ENCODE measurements around the gene CYREN. TPM values are rescaled to one million over a fixed set of nuclear protein-coding genes. Genes with fewer than 3 reads are reported as not detected.
"Not testable (repeated sequence)": the region's sequence is repeated elsewhere in the genome, so short reads cannot be mapped to it uniquely, and the experiment has no call there.

Gene CYREN
- polyA plus RNA-seq, 12 donors: 26.0 to 40.1 (median 31.2) TPM; not detected in 1

DNA sequence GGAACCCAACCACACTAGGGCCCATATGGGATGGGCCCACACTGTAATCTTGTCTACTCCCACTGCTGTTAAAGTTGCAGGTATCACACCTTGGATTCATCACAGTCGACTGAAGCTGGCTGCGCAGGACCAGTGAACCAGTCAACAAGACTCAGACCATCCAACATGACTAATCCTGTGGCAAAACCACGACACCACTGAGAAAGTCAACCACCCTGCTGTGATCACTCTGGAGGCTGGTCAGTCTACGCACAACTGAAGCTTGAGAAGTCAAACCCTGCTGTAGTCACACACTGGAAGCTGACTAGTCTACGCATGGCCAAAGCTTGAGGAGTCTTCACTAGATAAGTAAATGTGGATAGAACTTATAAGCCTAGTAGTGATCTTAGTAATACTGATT, 9.6 kb upstream of the CYREN start:
- DNase-seq: no peak

DNA sequence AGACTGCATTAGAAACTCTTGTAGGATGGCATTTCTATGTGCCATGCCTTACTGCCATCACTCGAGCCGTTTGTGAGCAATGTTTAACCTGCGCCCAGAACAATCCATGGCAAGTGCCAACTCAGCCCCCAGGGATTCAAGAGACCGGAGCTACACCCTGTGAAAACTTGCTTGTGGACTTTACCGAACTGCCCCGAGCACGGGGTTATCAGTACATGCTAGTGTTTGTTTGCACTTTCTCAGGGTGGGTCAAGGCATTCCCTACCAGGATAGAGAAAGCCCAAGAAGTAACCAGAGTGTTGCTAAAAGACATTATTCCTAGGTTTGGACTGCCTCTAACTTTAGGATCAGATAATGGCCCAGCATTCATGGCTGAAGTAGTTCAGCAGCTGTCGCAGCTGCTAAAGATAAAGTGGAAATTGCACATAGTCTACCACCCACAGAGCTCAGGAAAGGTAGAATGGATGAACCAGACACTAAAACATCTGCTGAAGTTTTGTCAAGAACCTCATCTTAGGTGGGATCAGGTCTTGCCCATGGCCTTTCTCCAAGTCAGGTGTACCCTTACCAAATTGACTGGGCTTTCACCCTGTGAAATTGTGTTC, 8.9 kb upstream of the CYREN start:
- DNase-seq: no peak

- no peak for DNase-seq
Observed at GRCh38 chr7:135178364-135178763, 7.9 kb upstream of the CYREN start.

GRCh38 chr7:135177028-135177696, 6.7 kb upstream of the CYREN start:
- no peak for DNase-seq

GRCh38 chr7:135175931-135176330, 5.4 kb upstream of the CYREN start:
- no peak for DNase-seq

DNA sequence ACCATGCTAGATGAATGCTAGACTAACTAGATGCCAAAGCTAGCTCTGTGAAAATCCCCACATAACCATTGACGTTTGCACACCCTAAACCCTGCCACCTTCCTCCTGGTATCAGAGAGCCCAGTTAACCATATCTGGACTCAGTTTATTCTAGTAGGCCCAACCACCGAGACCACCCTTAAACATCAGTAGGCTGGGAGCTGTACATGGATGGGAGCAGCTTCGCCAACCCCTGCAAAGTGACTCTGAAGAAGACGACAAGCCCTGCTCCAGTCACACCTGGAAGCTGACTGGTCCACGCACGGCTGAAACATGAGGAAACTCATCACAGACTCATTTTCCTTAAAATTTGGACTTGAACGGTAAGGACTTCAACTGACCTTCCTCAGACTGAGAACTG, 4.4 kb upstream of the CYREN start:
- DNase-seq: no peak

DNA sequence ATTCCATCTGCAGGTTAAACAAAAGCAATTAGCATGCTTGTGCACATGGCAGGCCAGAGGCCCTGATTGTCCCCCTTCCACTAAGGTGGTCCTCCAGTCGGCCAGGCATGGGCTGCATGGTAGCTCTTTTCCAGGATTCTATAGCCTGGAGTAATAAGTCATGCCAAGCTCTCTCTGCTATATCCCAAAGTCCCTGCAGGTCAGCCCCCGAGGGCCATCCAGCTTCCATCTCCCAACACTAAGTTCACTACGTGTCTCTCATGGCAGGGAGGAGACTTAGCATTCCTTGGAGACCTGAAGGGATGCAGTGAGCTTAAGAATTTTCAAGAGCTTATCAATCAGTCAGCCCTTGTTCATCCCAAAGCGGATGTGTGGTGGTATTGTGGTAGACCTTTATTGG, 3.4 kb upstream of the CYREN start:
- not testable (repeated sequence) for DNase-seq

DNA sequence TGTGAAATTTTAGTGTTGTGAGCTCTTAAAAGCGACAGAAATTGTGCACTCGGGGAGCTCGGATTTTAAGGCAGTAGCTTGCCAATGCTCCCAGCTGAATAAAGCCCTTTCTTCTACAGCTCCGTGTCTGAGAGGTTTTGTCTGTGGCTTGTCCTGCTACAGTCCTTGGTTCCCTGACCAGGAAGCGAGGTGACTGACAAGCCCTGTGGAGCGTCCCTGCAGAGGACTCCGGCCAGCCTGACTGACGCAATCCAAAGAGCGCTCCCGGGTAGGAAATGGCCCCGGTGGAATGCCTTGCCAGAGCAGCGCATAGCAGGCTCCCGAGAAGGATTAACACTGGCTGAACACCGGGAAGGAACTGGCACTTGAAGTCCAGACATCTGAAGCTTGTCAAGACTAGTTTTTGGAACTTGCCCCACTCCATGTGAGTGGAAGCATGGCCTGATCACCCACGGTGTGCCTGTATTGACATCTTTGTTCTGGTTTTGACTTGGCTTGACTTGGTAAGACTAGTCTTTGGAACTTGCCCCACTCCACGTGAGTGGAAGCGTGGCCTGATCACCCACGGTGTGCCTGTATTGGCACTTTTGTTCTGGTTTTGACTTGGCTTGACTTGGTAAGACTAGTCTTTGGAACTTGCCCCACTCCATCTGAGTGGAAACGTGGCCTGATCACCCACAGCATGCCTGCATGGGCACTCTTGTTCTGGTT, 1.2 kb upstream of the CYREN start:
- DNase-seq: peak; percentile 15

DNA sequence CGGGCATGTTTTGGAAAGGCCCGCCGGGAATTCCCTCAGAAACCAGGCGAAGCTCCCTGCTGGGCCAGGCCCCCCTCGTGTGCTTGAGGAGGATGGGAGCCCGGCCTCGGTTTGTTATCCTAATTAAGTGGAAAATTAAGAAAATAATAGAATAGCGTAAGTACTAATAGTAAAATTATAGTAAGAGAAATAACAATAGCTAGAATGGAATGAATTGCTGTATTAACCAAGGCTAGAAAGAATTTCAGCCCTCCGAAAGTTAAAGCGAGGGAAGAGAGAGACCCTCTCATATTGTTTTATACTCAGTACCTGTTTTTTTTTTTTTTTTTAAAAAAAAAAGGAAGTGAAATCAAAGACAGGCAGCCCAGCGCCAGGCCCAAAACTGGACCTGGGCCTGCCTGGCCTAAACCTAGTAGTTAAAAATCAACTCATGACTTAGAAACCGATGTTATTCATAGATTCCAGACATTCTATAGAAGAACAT, 533 bp upstream of the CYREN start:
- not testable (repeated sequence) for DNase-seq

- DNase-seq: peak; percentile 35
Observed at GRCh38 chr7:135169964-135170273, 588 bp downstream of the CYREN start.

- DNase-seq: no peak
Observed at GRCh38 chr7:135169141-135169963, 1.2 kb downstream of the CYREN start.

- DNase-seq: no peak
Observed at GRCh38 chr7:135168489-135169140, 1.9 kb downstream of the CYREN start.

DNA sequence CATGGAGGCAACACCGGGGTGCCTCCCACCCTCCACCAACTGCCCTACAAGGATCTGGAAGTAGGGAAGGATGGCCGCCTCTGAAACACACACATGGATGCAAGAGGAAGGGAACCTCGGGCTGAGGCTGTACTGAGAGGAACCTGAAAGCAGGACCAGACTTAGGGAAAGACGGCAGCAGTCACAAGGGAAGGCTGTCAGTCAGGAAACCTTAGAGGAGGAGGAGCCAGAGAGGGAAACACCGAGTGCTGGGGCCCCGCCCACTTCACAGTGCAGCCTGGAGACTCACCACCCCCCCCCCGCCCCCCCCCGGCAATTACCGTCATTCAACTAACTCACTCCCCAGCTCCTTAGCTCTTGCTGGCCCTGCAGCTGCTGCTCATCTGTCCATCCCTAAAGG, 2.5 kb downstream of the CYREN start:
- DNase-seq: no peak

GRCh38 chr7:135167365-135167917, 3.1 kb downstream of the CYREN start:
- DNase-seq: no peak

DNA sequence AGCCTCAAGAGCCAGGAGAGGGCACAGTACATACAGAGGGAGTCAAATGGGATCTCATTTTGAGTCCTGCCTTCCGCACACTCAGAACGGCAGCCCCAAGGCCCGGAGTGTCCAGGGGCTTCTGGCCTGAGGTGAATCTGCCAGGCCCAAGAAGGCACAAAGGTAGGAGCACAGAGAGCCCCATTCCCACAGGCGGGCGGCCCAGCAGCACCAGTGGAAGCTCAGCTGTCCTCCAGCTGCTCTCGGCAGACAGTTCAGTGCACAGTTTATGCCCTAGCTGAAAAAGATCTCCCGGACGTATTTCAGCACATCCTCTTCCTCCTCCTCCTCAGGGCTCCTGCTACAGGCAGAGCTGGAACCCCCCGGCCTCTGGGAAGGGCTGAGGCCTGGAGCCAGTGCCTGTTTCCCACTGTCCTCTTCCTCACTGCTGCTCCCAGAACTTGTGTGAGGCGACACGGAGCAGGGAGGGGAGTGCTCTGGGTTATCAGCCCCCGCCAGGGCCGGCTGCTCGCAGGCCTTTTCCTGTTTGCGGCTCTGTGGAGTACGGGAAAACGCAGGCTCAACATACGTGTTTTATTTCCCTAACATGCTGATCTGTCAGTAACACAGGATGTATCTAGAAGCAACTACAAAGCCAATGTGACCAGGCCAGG, 4.0 kb downstream of the CYREN start:
- no peak for DNase-seq

DNA sequence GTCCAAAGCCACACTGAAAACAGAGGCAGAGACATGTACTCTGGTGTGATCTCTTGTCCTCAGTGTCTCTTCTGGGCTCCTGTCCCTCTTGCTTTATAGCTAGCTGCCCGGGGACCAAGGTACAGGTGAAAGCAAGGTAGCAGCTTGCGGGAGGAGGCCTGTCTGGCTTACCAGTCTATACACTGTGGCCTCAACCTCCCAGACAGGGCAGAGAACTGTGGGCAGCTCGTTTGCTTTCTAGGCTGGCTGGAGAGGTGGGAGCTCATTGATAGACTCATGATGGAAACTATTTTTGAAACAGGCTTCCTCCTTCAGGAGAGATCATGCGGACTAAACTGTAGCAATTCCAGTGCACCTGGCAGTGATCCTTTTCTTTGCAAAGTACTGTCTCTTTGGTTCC, 4.6 kb downstream of the CYREN start:
- DNase-seq: no peak

DNA sequence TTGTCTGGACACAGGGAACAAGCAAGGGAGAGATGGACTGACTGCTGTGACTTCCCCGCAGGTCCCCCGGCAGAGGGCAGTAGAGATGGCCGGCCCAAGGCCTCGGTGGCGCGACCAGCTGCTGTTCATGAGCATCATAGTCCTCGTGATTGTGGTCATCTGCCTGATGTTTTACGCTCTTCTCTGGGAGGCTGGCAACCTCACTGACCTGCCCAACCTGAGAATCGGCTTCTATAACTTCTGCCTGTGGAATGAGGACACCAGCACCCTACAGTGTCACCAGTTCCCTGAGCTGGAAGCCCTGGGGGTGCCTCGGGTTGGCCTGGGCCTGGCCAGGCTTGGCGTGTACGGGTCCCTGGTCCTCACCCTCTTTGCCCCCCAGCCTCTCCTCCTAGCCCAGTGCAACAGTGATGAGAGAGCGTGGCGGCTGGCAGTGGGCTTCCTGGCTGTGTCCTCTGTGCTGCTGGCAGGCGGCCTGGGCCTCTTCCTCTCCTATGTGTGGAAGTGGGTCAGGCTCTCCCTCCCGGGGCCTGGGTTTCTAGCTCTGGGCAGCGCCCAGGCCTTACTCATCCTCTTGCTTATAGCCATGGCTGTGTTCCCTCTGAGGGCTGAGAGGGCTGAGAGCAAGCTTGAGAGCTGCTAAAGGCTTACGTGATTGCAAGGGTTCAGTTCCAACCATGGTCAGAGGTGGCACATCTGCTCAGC, 6.0 kb downstream of the CYREN start:
- DNase-seq: no peak

- no peak for DNase-seq
Observed at GRCh38 chr7:135162382-135163001, 8.0 kb downstream of the CYREN start.

GRCh38 chr7:135161669-135162068, 8.8 kb downstream of the CYREN start:
- DNase-seq: no peak
